ENCODE data around the gene RMND1.
A peak's percentile ranks its signal among the peaks of the same experiment; 100 is the strongest.
"Not testable (repeated sequence)": the region's sequence is repeated elsewhere in the genome, so short reads cannot be mapped to it uniquely, and the experiment has no call there.

Gene RMND1

GRCh38 chr6:151451950-151452749, at the start of gene RMND1:
TSS of gene RMND1 (minus strand) at chr6:151452126. CDS start at chr6:151445811, 6,315 bp downstream.
- DNase-seq (ENCODE audit: low read depth in 2 of 2), result peak; percentile 97

- DNase-seq (ENCODE audit: low read depth in 2 of 2), result no peak
These were observed 47.6 kb upstream of the RMND1 start for GRCh38 chr6:151499551-151499950.

GRCh38 chr6:151498327-151498726, 46.4 kb upstream of the RMND1 start:
- no peak for DNase-seq (ENCODE audit: low read depth in 2 of 2)

- no peak for DNase-seq (ENCODE audit: low read depth in 2 of 2)
These were observed 46.0 kb upstream of the RMND1 start for GRCh38 chr6:151497905-151498304.

GRCh38 chr6:151495380-151495779, 43.5 kb upstream of the RMND1 start:
- no peak for DNase-seq (ENCODE audit: low read depth in 2 of 2)

- no peak for DNase-seq (ENCODE audit: low read depth in 2 of 2)
These were observed 43.0 kb upstream of the RMND1 start for GRCh38 chr6:151494936-151495320.

- no peak for DNase-seq (ENCODE audit: low read depth in 2 of 2)
These were observed 42.5 kb upstream of the RMND1 start for GRCh38 chr6:151494235-151494935.

- DNase-seq (ENCODE audit: low read depth in 2 of 2), result no peak
These were observed 41.9 kb upstream of the RMND1 start, which contains the start of gene CCDC170 for GRCh38 chr6:151493804-151494234. TSS of gene CCDC170 (plus strand) at chr6:151494017. CDS start at chr6:151494129, 112 bp downstream.

- no peak for DNase-seq (ENCODE audit: low read depth in 2 of 2)
These were observed 41.4 kb upstream of the RMND1 start for GRCh38 chr6:151493161-151493803.

- no peak for DNase-seq (ENCODE audit: low read depth in 2 of 2)
These were observed 39.1 kb upstream of the RMND1 start for GRCh38 chr6:151490996-151491395.

- DNase-seq (ENCODE audit: low read depth in 2 of 2), result no peak
These were observed 36.3 kb upstream of the RMND1 start for GRCh38 chr6:151488226-151488625.

GRCh38 chr6:151483994-151484393, 32.1 kb upstream of the RMND1 start:
- DNase-seq (ENCODE audit: low read depth in 2 of 2), result no peak

GRCh38 chr6:151482290-151482689, 30.4 kb upstream of the RMND1 start:
- DNase-seq (ENCODE audit: low read depth in 2 of 2), result no peak

GRCh38 chr6:151481786-151482185, 29.9 kb upstream of the RMND1 start:
- no peak for DNase-seq (ENCODE audit: low read depth in 2 of 2)

GRCh38 chr6:151478670-151479069, 26.7 kb upstream of the RMND1 start:
- no peak for DNase-seq (ENCODE audit: low read depth in 2 of 2)

GRCh38 chr6:151477726-151478125, 25.8 kb upstream of the RMND1 start:
- DNase-seq (ENCODE audit: low read depth in 2 of 2), result no peak

GRCh38 chr6:151475653-151476523, 24.0 kb upstream of the RMND1 start:
- DNase-seq (ENCODE audit: low read depth in 2 of 2), result peak in 1 of 2 donors; percentile 10

GRCh38 chr6:151464702-151465101, 12.8 kb upstream of the RMND1 start:
- no peak for DNase-seq (ENCODE audit: low read depth in 2 of 2)

- DNase-seq (ENCODE audit: low read depth in 2 of 2), result no peak
These were observed 9.7 kb upstream of the RMND1 start for GRCh38 chr6:151461673-151462072.

GRCh38 chr6:151455751-151456398, 3.9 kb upstream of the RMND1 start:
- DNase-seq (ENCODE audit: low read depth in 2 of 2), result not testable (repeated sequence)
